ENCODE measurements around the gene GNB1.

GNB1 gene

DNA sequence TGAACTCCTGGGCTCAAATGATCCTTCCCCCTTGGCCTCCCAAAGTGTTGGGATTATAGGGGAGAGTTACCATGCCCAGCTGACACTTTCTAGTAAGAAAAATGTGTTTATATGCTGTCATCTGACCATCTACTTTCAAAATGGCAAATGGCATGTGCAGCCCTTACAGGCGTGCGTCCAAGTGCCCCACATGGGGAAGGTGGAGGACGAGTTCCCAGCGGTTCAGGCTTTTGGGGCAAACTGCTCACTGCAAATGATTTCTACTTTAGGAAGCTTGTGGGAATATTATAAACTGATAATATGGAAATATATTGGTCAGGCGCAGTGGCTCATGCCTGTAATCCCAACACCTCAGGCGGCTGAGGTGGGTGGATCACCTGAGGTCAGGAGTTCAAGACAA is 71.1 kb downstream of the GNB1 start:
- TF ChIP-seq OSR1 (CRISPR knock-in tag; IDR thresholded peaks at IDR 0.05), result no peak
- TF ChIP-seq ZNF565 (CRISPR knock-in tag; conservative IDR thresholded peaks at IDR 0.05; ENCODE audit: low read depth), result no peak
- TF ChIP-seq ISL1 (CRISPR knock-in tag; IDR thresholded peaks at IDR 0.05), result no peak
- no peak for TF ChIP-seq RARB (CRISPR knock-in tag; IDR thresholded peaks at IDR 0.05)
- TF ChIP-seq, protein P1, sequence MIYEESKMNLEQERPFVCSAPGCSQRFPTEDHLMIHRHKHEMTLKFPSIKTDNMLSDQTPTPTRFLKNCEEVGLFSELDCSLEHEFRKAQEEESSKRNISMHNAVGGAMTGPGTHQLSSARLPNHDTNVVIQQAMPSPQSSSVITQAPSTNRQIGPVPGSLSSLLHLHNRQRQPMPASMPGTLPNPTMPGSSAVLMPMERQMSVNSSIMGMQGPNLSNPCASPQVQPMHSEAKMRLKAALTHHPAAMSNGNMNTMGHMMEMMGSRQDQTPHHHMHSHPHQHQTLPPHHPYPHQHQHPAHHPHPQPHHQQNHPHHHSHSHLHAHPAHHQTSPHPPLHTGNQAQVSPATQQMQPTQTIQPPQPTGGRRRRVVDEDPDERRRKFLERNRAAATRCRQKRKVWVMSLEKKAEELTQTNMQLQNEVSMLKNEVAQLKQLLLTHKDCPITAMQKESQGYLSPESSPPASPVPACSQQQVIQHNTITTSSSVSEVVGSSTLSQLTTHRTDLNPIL (CRISPR knock-in tag; IDR thresholded peaks at IDR 0.05; ENCODE audit: low read depth), result no peak
- TF ChIP-seq ZFP30 (CRISPR knock-in tag; IDR thresholded peaks at IDR 0.05), result no peak
- TF ChIP-seq ZC3H10 (CRISPR knock-in tag; IDR thresholded peaks at IDR 0.05), result no peak
- TF ChIP-seq SNAI2 (CRISPR knock-in tag; IDR thresholded peaks at IDR 0.05), result no peak
- TF ChIP-seq, protein P2, sequence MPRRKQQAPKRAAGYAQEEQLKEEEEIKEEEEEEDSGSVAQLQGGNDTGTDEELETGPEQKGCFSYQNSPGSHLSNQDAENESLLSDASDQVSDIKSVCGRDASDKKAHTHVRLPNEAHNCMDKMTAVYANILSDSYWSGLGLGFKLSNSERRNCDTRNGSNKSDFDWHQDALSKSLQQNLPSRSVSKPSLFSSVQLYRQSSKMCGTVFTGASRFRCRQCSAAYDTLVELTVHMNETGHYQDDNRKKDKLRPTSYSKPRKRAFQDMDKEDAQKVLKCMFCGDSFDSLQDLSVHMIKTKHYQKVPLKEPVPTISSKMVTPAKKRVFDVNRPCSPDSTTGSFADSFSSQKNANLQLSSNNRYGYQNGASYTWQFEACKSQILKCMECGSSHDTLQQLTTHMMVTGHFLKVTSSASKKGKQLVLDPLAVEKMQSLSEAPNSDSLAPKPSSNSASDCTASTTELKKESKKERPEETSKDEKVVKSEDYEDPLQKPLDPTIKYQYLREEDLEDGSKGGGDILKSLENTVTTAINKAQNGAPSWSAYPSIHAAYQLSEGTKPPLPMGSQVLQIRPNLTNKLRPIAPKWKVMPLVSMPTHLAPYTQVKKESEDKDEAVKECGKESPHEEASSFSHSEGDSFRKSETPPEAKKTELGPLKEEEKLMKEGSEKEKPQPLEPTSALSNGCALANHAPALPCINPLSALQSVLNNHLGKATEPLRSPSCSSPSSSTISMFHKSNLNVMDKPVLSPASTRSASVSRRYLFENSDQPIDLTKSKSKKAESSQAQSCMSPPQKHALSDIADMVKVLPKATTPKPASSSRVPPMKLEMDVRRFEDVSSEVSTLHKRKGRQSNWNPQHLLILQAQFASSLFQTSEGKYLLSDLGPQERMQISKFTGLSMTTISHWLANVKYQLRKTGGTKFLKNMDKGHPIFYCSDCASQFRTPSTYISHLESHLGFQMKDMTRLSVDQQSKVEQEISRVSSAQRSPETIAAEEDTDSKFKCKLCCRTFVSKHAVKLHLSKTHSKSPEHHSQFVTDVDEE (CRISPR knock-in tag; IDR thresholded peaks at IDR 0.05), result no peak
- ATAC-seq, result no peak

DNA sequence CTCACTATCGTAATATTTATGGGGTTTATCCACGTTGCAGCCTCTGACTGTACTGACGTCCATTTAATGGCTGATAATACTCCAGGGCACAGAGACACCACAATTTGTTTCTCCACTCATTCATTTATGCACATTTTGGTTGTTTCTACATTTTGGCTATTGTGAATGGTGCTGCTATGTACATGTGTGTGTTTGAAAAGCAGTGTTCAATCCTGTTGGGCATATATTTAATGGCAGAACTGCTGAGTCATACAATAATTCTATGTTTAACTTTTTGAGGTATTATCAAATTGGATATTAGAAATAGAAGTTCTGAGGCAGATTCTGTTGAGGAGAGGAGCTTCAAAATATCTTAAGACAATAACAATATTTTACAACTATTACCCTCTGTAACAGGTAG is 73.7 kb downstream of the GNB1 start:
- no peak for ATAC-seq
- TF ChIP-seq, protein P3, sequence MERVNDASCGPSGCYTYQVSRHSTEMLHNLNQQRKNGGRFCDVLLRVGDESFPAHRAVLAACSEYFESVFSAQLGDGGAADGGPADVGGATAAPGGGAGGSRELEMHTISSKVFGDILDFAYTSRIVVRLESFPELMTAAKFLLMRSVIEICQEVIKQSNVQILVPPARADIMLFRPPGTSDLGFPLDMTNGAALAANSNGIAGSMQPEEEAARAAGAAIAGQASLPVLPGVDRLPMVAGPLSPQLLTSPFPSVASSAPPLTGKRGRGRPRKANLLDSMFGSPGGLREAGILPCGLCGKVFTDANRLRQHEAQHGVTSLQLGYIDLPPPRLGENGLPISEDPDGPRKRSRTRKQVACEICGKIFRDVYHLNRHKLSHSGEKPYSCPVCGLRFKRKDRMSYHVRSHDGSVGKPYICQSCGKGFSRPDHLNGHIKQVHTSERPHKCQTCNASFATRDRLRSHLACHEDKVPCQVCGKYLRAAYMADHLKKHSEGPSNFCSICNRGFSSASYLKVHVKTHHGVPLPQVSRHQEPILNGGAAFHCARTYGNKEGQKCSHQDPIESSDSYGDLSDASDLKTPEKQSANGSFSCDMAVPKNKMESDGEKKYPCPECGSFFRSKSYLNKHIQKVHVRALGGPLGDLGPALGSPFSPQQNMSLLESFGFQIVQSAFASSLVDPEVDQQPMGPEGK (CRISPR knock-in tag; IDR thresholded peaks at IDR 0.05; ENCODE audit: borderline replicate concordance), result no peak
- TF ChIP-seq CSDC2 (CRISPR knock-in tag; IDR thresholded peaks at IDR 0.05) (no peak), ZFP3 (CRISPR knock-in tag; IDR thresholded peaks at IDR 0.05) (no peak), BACH2 (CRISPR knock-in tag; IDR thresholded peaks at IDR 0.05; ENCODE audit: borderline replicate concordance) (no peak), TOX (CRISPR knock-in tag; IDR thresholded peaks at IDR 0.05; ENCODE audit: borderline replicate concordance) (no peak)
- TF ChIP-seq, protein P2 (CRISPR knock-in tag; IDR thresholded peaks at IDR 0.05), result no peak

DNA sequence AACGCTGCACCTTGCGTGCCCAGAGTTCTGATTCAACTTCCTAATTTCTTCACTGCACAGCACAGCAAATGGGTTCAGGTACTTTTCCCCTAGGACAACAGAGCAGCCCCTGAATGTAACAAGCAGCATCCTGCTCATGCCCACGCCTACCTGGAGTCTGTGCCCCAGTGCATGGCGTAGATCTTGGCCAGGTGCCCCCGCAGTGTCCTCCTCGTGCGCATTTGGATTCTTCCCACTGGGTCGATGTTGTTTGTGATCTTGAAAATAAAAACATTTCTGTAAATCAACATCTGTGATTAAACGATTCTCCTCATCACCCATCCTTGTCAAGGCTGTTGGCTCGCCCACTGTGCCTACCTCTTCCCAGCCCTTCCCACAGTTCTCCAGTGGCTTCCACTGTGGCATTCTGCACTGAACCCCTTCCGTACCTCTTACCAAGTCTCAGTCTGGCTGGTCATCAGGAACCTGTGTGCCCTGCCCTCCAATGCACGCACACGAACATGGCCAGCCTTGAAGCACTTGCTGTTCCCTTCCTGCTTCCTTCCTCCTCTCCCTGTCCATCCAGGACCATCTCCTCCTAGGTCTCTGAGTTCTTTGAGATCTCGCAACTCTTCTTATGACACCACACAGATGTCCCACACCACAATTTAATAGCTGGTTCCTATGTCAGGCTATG is 75.1 kb downstream of the GNB1 start:
- TF ChIP-seq ZFP30 (CRISPR knock-in tag; IDR thresholded peaks at IDR 0.05), result no peak
- TF ChIP-seq SNAI2 (CRISPR knock-in tag; IDR thresholded peaks at IDR 0.05), result no peak
- TF ChIP-seq, protein P1 (CRISPR knock-in tag; IDR thresholded peaks at IDR 0.05; ENCODE audit: low read depth), result no peak
- no peak for TF ChIP-seq ARNTL (CRISPR knock-in tag; IDR thresholded peaks at IDR 0.05; ENCODE audit: borderline replicate concordance, low read depth)
- TF ChIP-seq, protein P4, sequence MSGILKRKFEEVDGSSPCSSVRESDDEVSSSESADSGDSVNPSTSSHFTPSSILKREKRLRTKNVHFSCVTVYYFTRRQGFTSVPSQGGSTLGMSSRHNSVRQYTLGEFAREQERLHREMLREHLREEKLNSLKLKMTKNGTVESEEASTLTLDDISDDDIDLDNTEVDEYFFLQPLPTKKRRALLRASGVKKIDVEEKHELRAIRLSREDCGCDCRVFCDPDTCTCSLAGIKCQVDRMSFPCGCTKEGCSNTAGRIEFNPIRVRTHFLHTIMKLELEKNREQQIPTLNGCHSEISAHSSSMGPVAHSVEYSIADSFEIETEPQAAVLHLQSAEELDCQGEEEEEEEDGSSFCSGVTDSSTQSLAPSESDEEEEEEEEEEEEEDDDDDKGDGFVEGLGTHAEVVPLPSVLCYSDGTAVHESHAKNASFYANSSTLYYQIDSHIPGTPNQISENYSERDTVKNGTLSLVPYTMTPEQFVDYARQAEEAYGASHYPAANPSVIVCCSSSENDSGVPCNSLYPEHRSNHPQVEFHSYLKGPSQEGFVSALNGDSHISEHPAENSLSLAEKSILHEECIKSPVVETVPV (CRISPR knock-in tag; IDR thresholded peaks at IDR 0.05), result no peak
- no peak for ATAC-seq

Data from SK-N-SH treated with all-trans-retinoic acid at 6 μM for 48 hours (cell line).